ENCODE results near the gene DZANK1.

GRCh38 chr20:18359854-18360253, 107.0 kb downstream of the DZANK1 start:
- TF ChIP-seq CTCF (IDR thresholded peaks at IDR 0.05) (no peak), POLR2A (IDR thresholded peaks at IDR 0.05) (no peak)

All from ovary (tissue), 3 donors.